K562 (cell line): ENCODE data around the gene ROPN1L. TPM values are rescaled to one million over a fixed set of nuclear protein-coding genes. Genes with fewer than 3 reads are reported as not detected.
A peak's percentile ranks its signal among the peaks of the same experiment; 100 is the strongest.

Source experiments
- ARID2 ChIP-seq: fragments of 450-650 bp; IDR thresholded peaks from 2 replicates; pipeline ENCODE4 v1.6.1; 2017; ENCODE audit warnings: antibody characterized with exemption, mild to moderate bottlenecking
- BRCA1 ChIP-seq, 2 experiments: fragments of 450-650 bp in 1 of 2; sonication (generic) in 1 of 2; formaldehyde crosslinking in 1 of 2; IDR thresholded peaks; 2 replicates each; pipeline versions ENCODE4 v1.5.0 to v1.6.1; 2017 to 2020; ENCODE audit warnings: mild to moderate bottlenecking in 1 of 2, missing genetic modification reagents in 1 of 2
- CEBPZ ChIP-seq: fragments of 150-350 bp; IDR thresholded peaks from 2 replicates; pipeline ENCODE4 v1.6.1; 2014; ENCODE audit warnings: low read depth, mild to moderate bottlenecking, low read length, borderline replicate concordance
- CGGBP1 ChIP-seq: fragments of 250-450 bp; sonication (Bioruptor Pico); IDR thresholded peaks from 2 replicates; pipeline ENCODE4 v1.9.0; 2021; ENCODE audit warnings: mild to moderate bottlenecking
- E2F5 ChIP-seq: sonication (generic); formaldehyde crosslinking; IDR thresholded peaks from 2 replicates; pipeline ENCODE4 v1.8.0; 2022; ENCODE audit warnings: mild to moderate bottlenecking, missing genetic modification reagents
- EHMT2 ChIP-seq: fragments of 450-650 bp; IDR thresholded peaks from 2 replicates; pipeline ENCODE4 v1.6.1; 2018; ENCODE audit warnings: antibody characterized with exemption
- EP300 ChIP-seq: IDR thresholded peaks from 2 replicates; pipeline ENCODE4 v1.6.1; 2012; ENCODE audit warnings: low read length, improper control_type of control experiment
- FOXP1 ChIP-seq: sonication (generic); formaldehyde crosslinking; IDR thresholded peaks from 2 replicates; pipeline ENCODE4 v1.8.0; 2022; ENCODE audit warnings: mild to moderate bottlenecking, missing genetic modification reagents
- HBP1 ChIP-seq: fragments of 450-650 bp; formaldehyde crosslinking; IDR thresholded peaks from 2 replicates; pipeline ENCODE4 v1.4.0; 2022; ENCODE audit warnings: missing genetic modification characterization
- IFI16 ChIP-seq: fragments of 250-450 bp; sonication (Bioruptor Pico); IDR thresholded peaks from 2 replicates; pipeline ENCODE4 v2.1.2; 2022; ENCODE audit warnings: mild to moderate bottlenecking, inconsistent platforms
- MLX ChIP-seq, 2 experiments: fragments of 450-650 bp in 1 of 2; sonication (generic) in 1 of 2; formaldehyde crosslinking; conservative IDR thresholded peaks; 2 replicates each; pipeline versions ENCODE4 v1.4.0 to v1.8.1; 2020 to 2022; ENCODE audit warnings: mild to moderate bottlenecking in 1 of 2, missing genetic modification reagents in 1 of 2
- NCOR1 ChIP-seq: fragments of 450-650 bp; IDR thresholded peaks from 2 replicates; pipeline ENCODE4 v1.6.1; 2016; ENCODE audit warnings: mild to moderate bottlenecking, moderate library complexity
- NR3C1 ChIP-seq: sonication (generic); formaldehyde crosslinking; IDR thresholded peaks from 2 replicates; pipeline ENCODE4 v1.8.1; 2022; ENCODE audit warnings: missing genetic modification reagents
- STAT5B ChIP-seq: fragments of 250-450 bp; sonication (Bioruptor Pico); IDR thresholded peaks from 2 replicates; pipeline ENCODE4 v1.8.0; 2021; ENCODE audit warnings: mild to moderate bottlenecking, inconsistent platforms
- ZBTB49 ChIP-seq: sonication (generic); formaldehyde crosslinking; IDR thresholded peaks from 2 replicates; pipeline ENCODE4 v1.8.0; 2022; ENCODE audit warnings: missing genetic modification reagents, mild to moderate bottlenecking, borderline replicate concordance
- ZNF280B ChIP-seq: fragments of 250-450 bp; sonication (Bioruptor Pico); IDR thresholded peaks from 2 replicates; pipeline ENCODE4 v1.5.1; 2021; ENCODE audit warnings: mild to moderate bottlenecking
- ZNF408 ChIP-seq: fragments of 250-450 bp; sonication (Bioruptor Pico); IDR thresholded peaks from 2 replicates; pipeline ENCODE4 v1.4.0; 2020; ENCODE audit warnings: low read depth, mild to moderate bottlenecking, moderate library complexity
- polyA plus RNA-seq, 8 experiments: library from polyadenylated mRNA; depleted of rRNA in 4 of 8; stranded (reverse) in 5 of 8; unstranded in 3 of 8; fragments of >200 nt; fragmentation: Nextera tagmentation in 2 of 8; fragmentation: Illumina TruSeq in 1 of 8; extraction: Ambion mirVana in 2 of 8; extraction: Trizol in 1 of 8; gene quantifications; 2 replicates each; pipeline versions ENCODE4 v1.2.1 to v1.2.3, GENCODE V29; 2011 to 2014; ENCODE audit warnings: inconsistent platforms in 1 of 8, missing spikeins in 1 of 8
- total RNA-seq, 7 experiments: library from RNA; depleted of rRNA in 6 of 7; stranded (reverse); fragments of >200 nt in 6 of 7; fragmentation: Illumina TruSeq in 2 of 7; extraction: Trizol in 2 of 7; gene quantifications; 2 replicates each; pipeline versions ENCODE4 v1.2.1 to v1.2.3, GENCODE V29; 2011 to 2021; ENCODE audit warnings: low replicate concordance in 1 of 7

The ROPN1L gene
- total and polyA plus RNA-seq, 9 of the 15 experiments (the other 6 are each of a cell fraction or from before 2014, with no cell fraction given) = 0.04 to 0.85 (median 0.24) TPM; not detected in 3

- TF ChIP-seq EHMT2 = no peak
- TF ChIP-seq ZBTB49 = no peak
- no peak for TF ChIP-seq ZNF280B (CRISPR knock-in tag)
- TF ChIP-seq ZNF408 (CRISPR knock-in tag) = no peak
- TF ChIP-seq CGGBP1 (CRISPR knock-in tag) = no peak
- TF ChIP-seq HBP1 = no peak
- TF ChIP-seq E2F5 (CRISPR knock-in tag) = no peak
- no peak for TF ChIP-seq ARID2
- no peak for TF ChIP-seq MLX (CRISPR knock-in tag; conservative IDR thresholded peaks at IDR 0.05)
- TF ChIP-seq STAT5B = no peak
- no peak for TF ChIP-seq FOXP1 (CRISPR knock-in tag)
- no peak for TF ChIP-seq BRCA1 (IDR thresholded peaks at IDR 0.05)
- TF ChIP-seq BRCA1 (CRISPR knock-in tag; IDR thresholded peaks at IDR 0.05) = no peak
- TF ChIP-seq NR3C1 (CRISPR knock-in tag) = no peak
- no peak for TF ChIP-seq IFI16 (CRISPR knock-in tag)
- no peak for TF ChIP-seq CEBPZ
- peak; percentile 41 for TF ChIP-seq NCOR1
- TF ChIP-seq EP300 = peak; percentile 52
Observed at GRCh38 chr5:10485142-10485795, 43.6 kb downstream of the ROPN1L start (continued).
